HepG2 (cell line): ENCODE results near the gene CARMIL1. TPM values are rescaled to one million over a fixed set of nuclear protein-coding genes. Genes with fewer than 3 reads are reported as not detected.
A peak's percentile ranks its signal among the peaks of the same experiment; 100 is the strongest.

Experiments
- ATF7 ChIP-seq, 2 experiments: fragments of 450-650 bp in 1 of 2; sonication (generic) in 1 of 2; formaldehyde crosslinking in 1 of 2; IDR thresholded peaks; 2 replicates each; pipeline versions ENCODE4 v1.4.0 to v1.6.1; 2016 to 2020; ENCODE audit warnings: antibody characterized with exemption in 1 of 2, mild to moderate bottlenecking in 1 of 2, missing genetic modification reagents in 1 of 2
- CBX2 ChIP-seq, 2 experiments: fragments of 200-600 bp in 1 of 2; sonication (generic); formaldehyde crosslinking in 1 of 2; IDR thresholded peaks; 2 replicates each; pipeline versions ENCODE4 v1.7.0 to v1.8.1; 2018 to 2022; ENCODE audit warnings: low read depth in 2 of 2, low read length in 1 of 2, mild to moderate bottlenecking in 1 of 2, missing genetic modification reagents in 1 of 2
- FIP1L1 ChIP-seq: fragments of 200-400 bp; formaldehyde crosslinking; IDR thresholded peaks from 2 replicates; pipeline ENCODE4 v1.6.1; 2018; ENCODE audit warnings: low read depth, mild to moderate bottlenecking, low read length, moderate library complexity, borderline replicate concordance; ENCODE audit not compliant: insufficient read depth
- FOXO1 ChIP-seq: sonication (generic); formaldehyde crosslinking; IDR thresholded peaks from 2 replicates; pipeline ENCODE4 v1.4.0; 2020; ENCODE audit warnings: missing genetic modification reagents
- JUN ChIP-seq: sonication (generic); formaldehyde crosslinking; IDR thresholded peaks from 2 replicates; pipeline ENCODE4 v1.4.0; 2020; ENCODE audit warnings: mild to moderate bottlenecking, missing genetic modification reagents
- KMT2B ChIP-seq: IDR thresholded peaks from 2 replicates; pipeline ENCODE4 v1.6.1; 2016; ENCODE audit warnings: missing genetic modification reagents, missing compliant biosample characterization
- RAD21 ChIP-seq: fragments of 450-650 bp; formaldehyde crosslinking; IDR thresholded peaks from 2 replicates; pipeline ENCODE4 v1.5.0; 2020; ENCODE audit warnings: mild to moderate bottlenecking
- RFX5 ChIP-seq: IDR thresholded peaks from 2 replicates; pipeline ENCODE4 v1.6.1; 2011; ENCODE audit warnings: low read depth, low read length, improper control_type of control experiment
- SALL1 ChIP-seq: sonication (generic); formaldehyde crosslinking; IDR thresholded peaks from 2 replicates; pipeline ENCODE4 v1.8.0; 2022; ENCODE audit warnings: mild to moderate bottlenecking, missing genetic modification reagents
- TP53 ChIP-seq: sonication (generic); formaldehyde crosslinking; conservative IDR thresholded peaks from 2 replicates; pipeline ENCODE4 v1.4.0; 2020; ENCODE audit warnings: missing genetic modification reagents
- ZNF24 ChIP-seq: fragments of 450-650 bp; IDR thresholded peaks from 2 replicates; pipeline ENCODE4 v1.6.1; 2017; ENCODE audit warnings: antibody characterized with exemption, mild to moderate bottlenecking
- ZNF432 ChIP-seq: sonication (generic); formaldehyde crosslinking; IDR thresholded peaks from 2 replicates; pipeline ENCODE4 v1.5.0; 2020; ENCODE audit warnings: missing genetic modification reagents, mild to moderate bottlenecking, borderline replicate concordance
- ZNF562 ChIP-seq: sonication (generic); formaldehyde crosslinking; IDR thresholded peaks from 2 replicates; pipeline ENCODE4 v1.8.0; 2022; ENCODE audit warnings: missing genetic modification reagents, borderline replicate concordance
- ZNF607 ChIP-seq: sonication (generic); formaldehyde crosslinking; IDR thresholded peaks from 2 replicates; pipeline ENCODE4 v1.5.1; 2020; ENCODE audit warnings: missing genetic modification reagents, mild to moderate bottlenecking, borderline replicate concordance
- ZNF800 ChIP-seq: sonication (generic); formaldehyde crosslinking; IDR thresholded peaks from 2 replicates; pipeline ENCODE4 v1.4.0; 2020; ENCODE audit warnings: missing genetic modification reagents
- ZSCAN25 ChIP-seq: sonication (generic); formaldehyde crosslinking; IDR thresholded peaks from 2 replicates; pipeline ENCODE4 v1.8.0; 2022; ENCODE audit warnings: mild to moderate bottlenecking, missing genetic modification reagents
- polyA plus RNA-seq, 8 experiments: library from polyadenylated mRNA; depleted of rRNA in 3 of 8; stranded (reverse) in 7 of 8; unstranded in 1 of 8; fragments of >200 nt; fragmentation: Illumina TruSeq in 4 of 8; extraction: Trizol in 4 of 8; gene quantifications; 2 replicates each; pipeline versions ENCODE4 v1.2.1 to v1.2.3, GENCODE V29; 2011 to 2016; ENCODE audit warnings: low read depth in 4 of 8, missing spikeins in 1 of 8, mixed read lengths in 1 of 8; ENCODE audit not compliant: insufficient read depth in 1 of 8
- total RNA-seq, 5 experiments: library from RNA; depleted of rRNA; stranded (reverse); fragments of >200 nt; fragmentation: Illumina TruSeq; extraction: Trizol; gene quantifications; 2 replicates each; pipeline ENCODE4 v1.2.3, GENCODE V29; 2016; ENCODE audit warnings: low read depth in 1 of 5
- TF ChIP-seq, protein P1 (sequence below): sonication (generic); formaldehyde crosslinking; IDR thresholded peaks from 2 replicates; pipeline ENCODE4 v1.4.0; 2020; ENCODE audit warnings: missing genetic modification reagents, borderline replicate concordance
- TF ChIP-seq, protein P2 (sequence below): sonication (generic); formaldehyde crosslinking; IDR thresholded peaks from 2 replicates; pipeline ENCODE4 v1.4.0; 2020; ENCODE audit warnings: missing genetic modification reagents
- TF ChIP-seq, protein P3 (sequence below): sonication (generic); formaldehyde crosslinking; IDR thresholded peaks from 2 replicates; pipeline ENCODE4 v1.5.0; 2020; ENCODE audit warnings: missing genetic modification reagents

Gene CARMIL1
- total and polyA plus RNA-seq, 2 of the 13 experiments (the other 11 are each of a cell fraction or from before 2014, with no cell fraction given) = 1.8 to 2.6 TPM

DNA sequence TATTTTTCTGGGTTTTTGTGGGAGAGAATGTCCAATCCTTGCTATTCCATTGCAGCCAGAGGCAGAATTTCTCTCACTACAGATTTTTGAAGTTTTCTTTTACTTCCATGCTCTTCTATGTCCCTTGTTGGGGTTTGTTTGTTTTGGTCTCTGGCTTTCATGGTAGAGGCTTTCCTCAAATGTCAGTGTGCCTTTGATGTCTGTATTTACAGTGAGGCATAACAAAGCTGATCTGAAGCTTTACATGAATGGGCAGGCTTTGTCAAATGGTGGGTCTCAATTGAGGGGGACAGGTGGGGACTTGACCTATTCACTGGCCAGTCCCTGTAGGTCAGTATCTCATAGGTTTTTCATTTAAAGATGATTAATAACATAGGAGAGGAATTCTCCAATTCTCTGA, 8.6 kb upstream of the CARMIL1 start (continued):
- TF ChIP-seq ZNF800 (CRISPR knock-in tag) = no peak
- TF ChIP-seq, protein P1, sequence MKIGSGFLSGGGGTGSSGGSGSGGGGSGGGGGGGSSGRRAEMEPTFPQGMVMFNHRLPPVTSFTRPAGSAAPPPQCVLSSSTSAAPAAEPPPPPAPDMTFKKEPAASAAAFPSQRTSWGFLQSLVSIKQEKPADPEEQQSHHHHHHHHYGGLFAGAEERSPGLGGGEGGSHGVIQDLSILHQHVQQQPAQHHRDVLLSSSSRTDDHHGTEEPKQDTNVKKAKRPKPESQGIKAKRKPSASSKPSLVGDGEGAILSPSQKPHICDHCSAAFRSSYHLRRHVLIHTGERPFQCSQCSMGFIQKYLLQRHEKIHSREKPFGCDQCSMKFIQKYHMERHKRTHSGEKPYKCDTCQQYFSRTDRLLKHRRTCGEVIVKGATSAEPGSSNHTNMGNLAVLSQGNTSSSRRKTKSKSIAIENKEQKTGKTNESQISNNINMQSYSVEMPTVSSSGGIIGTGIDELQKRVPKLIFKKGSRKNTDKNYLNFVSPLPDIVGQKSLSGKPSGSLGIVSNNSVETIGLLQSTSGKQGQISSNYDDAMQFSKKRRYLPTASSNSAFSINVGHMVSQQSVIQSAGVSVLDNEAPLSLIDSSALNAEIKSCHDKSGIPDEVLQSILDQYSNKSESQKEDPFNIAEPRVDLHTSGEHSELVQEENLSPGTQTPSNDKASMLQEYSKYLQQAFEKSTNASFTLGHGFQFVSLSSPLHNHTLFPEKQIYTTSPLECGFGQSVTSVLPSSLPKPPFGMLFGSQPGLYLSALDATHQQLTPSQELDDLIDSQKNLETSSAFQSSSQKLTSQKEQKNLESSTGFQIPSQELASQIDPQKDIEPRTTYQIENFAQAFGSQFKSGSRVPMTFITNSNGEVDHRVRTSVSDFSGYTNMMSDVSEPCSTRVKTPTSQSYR (CRISPR knock-in tag) = peak; percentile 46; the same call in 1 of the 2 replicates
- TF ChIP-seq SALL1 (CRISPR knock-in tag) = peak; percentile 56; the same call in 1 of the 2 replicates
- TF ChIP-seq RAD21 (CRISPR knock-in tag) = no peak
- no peak for TF ChIP-seq ZNF24
- TF ChIP-seq, protein P2, sequence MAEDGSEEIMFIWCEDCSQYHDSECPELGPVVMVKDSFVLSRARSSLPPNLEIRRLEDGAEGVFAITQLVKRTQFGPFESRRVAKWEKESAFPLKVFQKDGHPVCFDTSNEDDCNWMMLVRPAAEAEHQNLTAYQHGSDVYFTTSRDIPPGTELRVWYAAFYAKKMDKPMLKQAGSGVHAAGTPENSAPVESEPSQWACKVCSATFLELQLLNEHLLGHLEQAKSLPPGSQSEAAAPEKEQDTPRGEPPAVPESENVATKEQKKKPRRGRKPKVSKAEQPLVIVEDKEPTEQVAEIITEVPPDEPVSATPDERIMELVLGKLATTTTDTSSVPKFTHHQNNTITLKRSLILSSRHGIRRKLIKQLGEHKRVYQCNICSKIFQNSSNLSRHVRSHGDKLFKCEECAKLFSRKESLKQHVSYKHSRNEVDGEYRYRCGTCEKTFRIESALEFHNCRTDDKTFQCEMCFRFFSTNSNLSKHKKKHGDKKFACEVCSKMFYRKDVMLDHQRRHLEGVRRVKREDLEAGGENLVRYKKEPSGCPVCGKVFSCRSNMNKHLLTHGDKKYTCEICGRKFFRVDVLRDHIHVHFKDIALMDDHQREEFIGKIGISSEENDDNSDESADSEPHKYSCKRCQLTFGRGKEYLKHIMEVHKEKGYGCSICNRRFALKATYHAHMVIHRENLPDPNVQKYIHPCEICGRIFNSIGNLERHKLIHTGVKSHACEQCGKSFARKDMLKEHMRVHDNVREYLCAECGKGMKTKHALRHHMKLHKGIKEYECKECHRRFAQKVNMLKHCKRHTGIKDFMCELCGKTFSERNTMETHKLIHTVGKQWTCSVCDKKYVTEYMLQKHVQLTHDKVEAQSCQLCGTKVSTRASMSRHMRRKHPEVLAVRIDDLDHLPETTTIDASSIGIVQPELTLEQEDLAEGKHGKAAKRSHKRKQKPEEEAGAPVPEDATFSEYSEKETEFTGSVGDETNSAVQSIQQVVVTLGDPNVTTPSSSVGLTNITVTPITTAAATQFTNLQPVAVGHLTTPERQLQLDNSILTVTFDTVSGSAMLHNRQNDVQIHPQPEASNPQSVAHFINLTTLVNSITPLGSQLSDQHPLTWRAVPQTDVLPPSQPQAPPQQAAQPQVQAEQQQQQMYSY (CRISPR knock-in tag) = no peak
- no peak for TF ChIP-seq JUN
- no peak for TF ChIP-seq TP53 (CRISPR knock-in tag)
- TF ChIP-seq RFX5 = no peak
- no peak for TF ChIP-seq KMT2B (CRISPR knock-in tag)
- no peak for TF ChIP-seq ZNF432 (CRISPR knock-in tag)
- TF ChIP-seq ATF7 (IDR thresholded peaks at IDR 0.05) = no peak
- TF ChIP-seq ATF7 (CRISPR knock-in tag; IDR thresholded peaks at IDR 0.05) = no peak
- TF ChIP-seq ZSCAN25 (CRISPR knock-in tag) = no peak
- no peak for TF ChIP-seq FIP1L1
- TF ChIP-seq, protein P3, sequence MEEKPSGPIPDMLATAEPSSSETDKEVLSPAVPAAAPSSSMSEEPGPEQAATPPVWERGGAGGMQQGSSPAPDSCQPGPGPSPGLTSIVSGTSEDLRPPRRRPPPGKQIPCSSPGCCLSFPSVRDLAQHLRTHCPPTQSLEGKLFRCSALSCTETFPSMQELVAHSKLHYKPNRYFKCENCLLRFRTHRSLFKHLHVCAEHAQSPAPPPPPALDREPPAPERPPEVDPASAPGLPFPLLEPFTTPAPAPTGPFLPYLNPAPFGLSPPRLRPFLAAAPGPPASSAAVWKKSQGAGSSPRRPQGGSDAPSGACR (CRISPR knock-in tag) = no peak
- no peak for TF ChIP-seq ZNF562
- no peak for TF ChIP-seq ZNF607
- TF ChIP-seq CBX2 (IDR thresholded peaks at IDR 0.05; ENCODE audit: low read depth, low read length) = no peak
- TF ChIP-seq CBX2 (CRISPR knock-in tag; IDR thresholded peaks at IDR 0.05; ENCODE audit: low read depth) = no peak
- peak; percentile 43; the same call in 1 of the 2 replicates for TF ChIP-seq FOXO1 (CRISPR knock-in tag)
